Natural killer cell (primary cell): ENCODE results near the gene RAD51B. TPM values are rescaled to one million over a fixed set of nuclear protein-coding genes. Genes with fewer than 3 reads are reported as not detected.
"Not testable (repeated sequence)": the region's sequence is repeated elsewhere in the genome, so short reads cannot be mapped to it uniquely, and the experiment has no call there.

Source experiments
- ATAC-seq, 3 donors: fragments of 150-1000 bp in 2 of 3; fragments of 200-7000 bp in 1 of 3; cut with Tn5 transposase; 1 replicate in 1 of 3; 2 replicates in 2 of 3; pipeline ENCODE4 v1.10.0; 2021; ENCODE audit warnings: mild to moderate bottlenecking in 2 of 3, moderate library complexity in 2 of 3
- DNase-seq, 2 donors: peaks; one replicate each; pipeline versions ENCODE4 v3.0.0 to v3.0.0-alpha.2; 2013 to 2021; ENCODE audit warnings: mixed read lengths in 1 of 2
- H3K27ac ChIP-seq: one replicate; pipeline ENCODE4 v1.5.1; 2013; ENCODE audit warnings: mild to moderate bottlenecking, low read length
- H3K27me3 ChIP-seq: one replicate; pipeline ENCODE4 v1.6.1; 2013; ENCODE audit warnings: low read length; ENCODE audit not compliant: control insufficient read depth, insufficient read depth
- H3K36me3 ChIP-seq: one replicate; pipeline ENCODE4 v1.6.1; 2013; ENCODE audit warnings: low read length; ENCODE audit not compliant: control insufficient read depth, insufficient read depth
- H3K4me1 ChIP-seq: one replicate; pipeline ENCODE4 v1.6.1; 2013; ENCODE audit warnings: low read length; ENCODE audit not compliant: control insufficient read depth, insufficient read depth
- H3K4me3 ChIP-seq: one replicate; pipeline ENCODE4 v1.5.1; 2013; ENCODE audit warnings: low read length
- H3K9me3 ChIP-seq: one replicate; pipeline ENCODE4 v1.6.1; 2013; ENCODE audit warnings: low read length; ENCODE audit not compliant: control insufficient read depth, insufficient read depth
- H3K27ac Mint-ChIP-seq, 2 donors: one replicate each; pipeline ENCODE4 v1.8.0; 2022; ENCODE audit warnings: mild to moderate bottlenecking in 2 of 2, mixed read lengths in 2 of 2, moderate library complexity in 1 of 2
- H3K27me3 Mint-ChIP-seq, 2 donors: one replicate each; pipeline ENCODE4 v1.8.0; 2022; ENCODE audit warnings: low read depth in 2 of 2, mixed read lengths in 2 of 2
- H3K36me3 Mint-ChIP-seq: one replicate; pipeline ENCODE4 v1.8.0; 2022; ENCODE audit warnings: mixed read lengths
- H3K4me1 Mint-ChIP-seq, 2 donors: one replicate each; pipeline ENCODE4 v1.8.0; 2022; ENCODE audit warnings: mixed read lengths in 2 of 2
- H3K4me3 Mint-ChIP-seq: one replicate; pipeline ENCODE4 v1.8.0; 2022; ENCODE audit warnings: mild to moderate bottlenecking, moderate library complexity, mixed read lengths
- H3K9me3 Mint-ChIP-seq, 2 donors: one replicate each; pipeline ENCODE4 v1.8.0; 2022; ENCODE audit warnings: mixed read lengths in 2 of 2
- WGBS: methylation state at CpG from one replicate; pipeline ENCODE4 v1.1.7; 2013; ENCODE audit warnings: missing lambda C conversion rate; ENCODE audit not compliant: insufficient coverage; 5-methylcytosine and 5-hydroxymethylcytosine counted together
- intact Hi-C: fragments of 100-400 bp; cut with micrococcal nuclease; formaldehyde crosslinking; loops from one replicate; pipeline ENCODE4 v1.14.2; 2022
- total RNA-seq, 4 donors: library from RNA; stranded (reverse); fragments of 120-200 nt in 1 of 4; gene quantifications; one replicate each; pipeline versions ENCODE4 v1.2.3 to v1.2.4, GENCODE V29; 2013 to 2022
- TF ChIP-seq, protein P1 (sequence below): fragments of 200-600 bp; IDR thresholded peaks from one replicate; pipeline ENCODE4 v1.8.0; 2022; ENCODE audit warnings: antibody characterized with exemption

RAD51B gene
- total RNA-seq, 3 donors from 2014 or later (not counting 1 experiment from before 2014, with no cell fraction given), result 28.1 to 37.6 (median 28.6) TPM

DNA sequence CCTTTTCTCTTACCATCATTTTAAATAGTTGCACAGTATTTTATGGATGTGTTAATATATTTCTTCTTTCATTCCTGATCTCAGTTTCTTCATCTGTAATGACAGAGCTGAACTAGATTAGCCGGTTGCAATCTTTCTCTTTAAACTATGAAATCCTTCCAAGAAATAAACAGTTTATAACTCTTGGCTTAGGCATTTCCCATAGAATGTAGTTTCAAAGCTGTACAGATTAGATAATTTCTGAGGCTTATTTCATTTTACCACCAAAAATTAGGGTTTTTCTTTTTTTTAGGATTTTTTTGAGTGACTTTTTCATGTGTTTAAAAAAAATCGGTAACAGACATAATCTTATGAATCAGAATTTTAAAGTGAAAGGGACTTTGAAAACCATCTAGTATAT, 144.0 kb downstream of the RAD51B start:
- Histone ChIP-seq H3K27me3 (no peaks in the 10 kb centered on the region), H3K4me3 (no peak overlapping the region), H3K27ac (no peak overlapping the region), H3K9me3 (no peaks in the 10 kb centered on the region), H3K36me3 (no peaks in the 10 kb centered on the region), H3K4me1 (no peaks in the 10 kb centered on the region)
- DNase-seq (no peak), ATAC-seq (no peak)
- no peaks in the 10 kb centered on the region for H3K36me3 Mint-ChIP-seq
- H3K9me3 Mint-ChIP-seq, result no peaks in the 10 kb centered on the region
- H3K4me1 Mint-ChIP-seq, result no peaks in the 10 kb centered on the region
- 100% methylated on average over 1 of the region's 2 CpGs for WGBS
- TF ChIP-seq, protein P1, sequence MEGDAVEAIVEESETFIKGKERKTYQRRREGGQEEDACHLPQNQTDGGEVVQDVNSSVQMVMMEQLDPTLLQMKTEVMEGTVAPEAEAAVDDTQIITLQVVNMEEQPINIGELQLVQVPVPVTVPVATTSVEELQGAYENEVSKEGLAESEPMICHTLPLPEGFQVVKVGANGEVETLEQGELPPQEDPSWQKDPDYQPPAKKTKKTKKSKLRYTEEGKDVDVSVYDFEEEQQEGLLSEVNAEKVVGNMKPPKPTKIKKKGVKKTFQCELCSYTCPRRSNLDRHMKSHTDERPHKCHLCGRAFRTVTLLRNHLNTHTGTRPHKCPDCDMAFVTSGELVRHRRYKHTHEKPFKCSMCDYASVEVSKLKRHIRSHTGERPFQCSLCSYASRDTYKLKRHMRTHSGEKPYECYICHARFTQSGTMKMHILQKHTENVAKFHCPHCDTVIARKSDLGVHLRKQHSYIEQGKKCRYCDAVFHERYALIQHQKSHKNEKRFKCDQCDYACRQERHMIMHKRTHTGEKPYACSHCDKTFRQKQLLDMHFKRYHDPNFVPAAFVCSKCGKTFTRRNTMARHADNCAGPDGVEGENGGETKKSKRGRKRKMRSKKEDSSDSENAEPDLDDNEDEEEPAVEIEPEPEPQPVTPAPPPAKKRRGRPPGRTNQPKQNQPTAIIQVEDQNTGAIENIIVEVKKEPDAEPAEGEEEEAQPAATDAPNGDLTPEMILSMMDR, result no peak
- H3K27ac Mint-ChIP-seq, result no peak overlapping the region
- H3K4me3 Mint-ChIP-seq, result no peak overlapping the region
- H3K27me3 Mint-ChIP-seq, result no peaks in the 10 kb centered on the region
- intact Hi-C loops, result no loop called here

- Histone ChIP-seq H3K36me3 (no peaks in the 10 kb centered on the region), H3K27ac (no peak overlapping the region), H3K4me3 (no peak overlapping the region), H3K9me3 (no peaks in the 10 kb centered on the region), H3K27me3 (no peaks in the 10 kb centered on the region), H3K4me1 (no peaks in the 10 kb centered on the region)
- no peak overlapping the region for H3K4me3 Mint-ChIP-seq
- no peaks in the 10 kb centered on the region for H3K9me3 Mint-ChIP-seq
- intact Hi-C loops, result no loop called here
- H3K36me3 Mint-ChIP-seq, result no peaks in the 10 kb centered on the region
- DNase-seq (no peak), ATAC-seq (no peak)
- 90% methylated on average over 4 of the region's 6 CpGs for WGBS
- H3K27me3 Mint-ChIP-seq, result no peaks in the 10 kb centered on the region
- TF ChIP-seq, protein P1, result no peak
- no peaks in the 10 kb centered on the region for H3K4me1 Mint-ChIP-seq
- no peak overlapping the region for H3K27ac Mint-ChIP-seq
These were observed 144.6 kb downstream of the RAD51B start for GRCh38 chr14:67963960-67964812.

DNA sequence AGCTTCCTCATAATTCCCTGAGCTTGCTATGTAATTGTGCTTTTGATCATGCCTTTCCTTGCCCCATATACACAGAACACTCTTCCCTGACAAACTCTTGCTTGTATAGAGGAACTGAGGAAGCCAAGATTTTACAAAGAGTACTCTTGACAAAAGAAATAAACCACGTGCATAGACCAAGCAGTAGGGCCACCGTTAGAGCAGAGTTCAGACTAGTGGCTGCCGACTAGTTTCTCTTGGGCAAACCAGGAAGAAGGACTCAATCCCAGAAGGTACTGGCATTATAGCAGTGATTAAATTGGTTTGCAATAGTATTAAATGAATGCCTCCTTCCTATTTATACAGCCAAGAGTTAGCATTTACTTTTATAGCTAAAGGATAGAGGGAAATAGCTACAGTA, 146.1 kb downstream of the RAD51B start:
- Mint-ChIP-seq H3K4me3 (no peak overlapping the region), H3K36me3 (no peaks in the 10 kb centered on the region), H3K27me3 (no peaks in the 10 kb centered on the region), H3K4me1 (no peaks in the 10 kb centered on the region), H3K27ac (no peak overlapping the region), H3K9me3 (no peaks in the 10 kb centered on the region)
- no peaks in the 10 kb centered on the region for H3K36me3 ChIP-seq
- no peak for DNase-seq
- H3K27ac ChIP-seq, result no peak overlapping the region
- H3K4me1 ChIP-seq, result no peaks in the 10 kb centered on the region
- no peaks in the 10 kb centered on the region for H3K27me3 ChIP-seq
- no peaks in the 10 kb centered on the region for H3K9me3 ChIP-seq
- no peak overlapping the region for H3K4me3 ChIP-seq
- TF ChIP-seq, protein P1, result no peak
- ATAC-seq, result no peak
- WGBS, result 96% methylated on average over 3 of the region's 3 CpGs
- intact Hi-C loops, result no loop called here

GRCh38 chr14:67967206-67967605, 147.6 kb downstream of the RAD51B start:
- Mint-ChIP-seq H3K9me3 (no peaks in the 10 kb centered on the region), H3K4me1 (no peaks in the 10 kb centered on the region), H3K27me3 (no peaks in the 10 kb centered on the region), H3K4me3 (no peak overlapping the region), H3K27ac (no peak overlapping the region), H3K36me3 (no peaks in the 10 kb centered on the region)
- no peak overlapping the region for H3K27ac ChIP-seq
- no peaks in the 10 kb centered on the region for H3K27me3 ChIP-seq
- intact Hi-C loops, result no loop called here
- H3K36me3 ChIP-seq, result no peaks in the 10 kb centered on the region
- no peaks in the 10 kb centered on the region for H3K4me1 ChIP-seq
- H3K4me3 ChIP-seq, result no peak overlapping the region
- ATAC-seq, result no peak
- H3K9me3 ChIP-seq, result no peaks in the 10 kb centered on the region
- TF ChIP-seq, protein P1, result no peak
- WGBS, result 89% methylated on average over 1 of the region's 1 CpG
- DNase-seq, result no peak

GRCh38 chr14:67967970-67968369, 148.4 kb downstream of the RAD51B start:
- DNase-seq, H3K9me3 Mint-ChIP-seq, H3K4me1 ChIP-seq, H3K4me1 Mint-ChIP-seq, H3K27me3 Mint-ChIP-seq, H3K27ac ChIP-seq, ATAC-seq, H3K27ac Mint-ChIP-seq, intact Hi-C loops, H3K4me3 Mint-ChIP-seq, H3K36me3 Mint-ChIP-seq, H3K27me3 ChIP-seq, H3K36me3 ChIP-seq, H3K9me3 ChIP-seq, H3K4me3 ChIP-seq: not testable (repeated sequence)
- 97% methylated on average over 2 of the region's 2 CpGs for WGBS
